Activated T-helper 2 cell treated with anti-CD3 and anti-CD28 coated beads, Interferon-gamma antibody, Interleukin-2, Interleukin-4, amounts not matched to agents 10 μg/mL and 5 μg/mL and 100 μg/mL, durations not matched to agents 14 hours and 24 hours and 36 hours (primary cell): ENCODE data around the gene SF3B2. TPM values are rescaled to one million over a fixed set of nuclear protein-coding genes. Genes with fewer than 3 reads are reported as not detected.

ENCODE experiments used
- DNase-seq: peaks from one replicate; pipeline ENCODE4 v3.0.0; 2021; ENCODE audit warnings: low spot score
- H3K27ac Mint-ChIP-seq: one replicate; pipeline ENCODE4 v1.8.0; 2021; ENCODE audit warnings: mixed read lengths
- H3K27me3 Mint-ChIP-seq: one replicate; pipeline ENCODE4 v1.8.0; 2021; ENCODE audit warnings: low read depth, mixed read lengths
- H3K36me3 Mint-ChIP-seq: one replicate; pipeline ENCODE4 v1.8.0; 2021; ENCODE audit warnings: low read depth, mixed read lengths
- H3K4me1 Mint-ChIP-seq: one replicate; pipeline ENCODE4 v1.8.0; 2021; ENCODE audit warnings: low read depth, mixed read lengths
- H3K4me3 Mint-ChIP-seq: one replicate; pipeline ENCODE4 v1.8.0; 2021; ENCODE audit warnings: low read depth, mild to moderate bottlenecking, moderate library complexity, mixed read lengths
- H3K9me3 Mint-ChIP-seq: one replicate; pipeline ENCODE4 v1.8.0; 2021; ENCODE audit warnings: mixed read lengths
- intact Hi-C: fragments of 100-400 bp; cut with micrococcal nuclease; formaldehyde crosslinking; loops from one replicate; pipeline ENCODE4 v1.15.1; 2023
- total RNA-seq: library from RNA; stranded (reverse); gene quantifications from 2 replicates; pipeline ENCODE4 v1.2.3, GENCODE V29; 2022

Gene SF3B2
- total RNA-seq, 1 donor from 2014 or later, result 268 TPM

GRCh38 chr11:66063900-66064299, 11.7 kb downstream of the SF3B2 start:
- no peaks in the 10 kb centered on the region for H3K27me3 Mint-ChIP-seq
- DNase-seq, result no peak
- peaks cover 89% of the 10 kb centered on the region for H3K36me3 Mint-ChIP-seq
- no peak overlapping the region for H3K4me3 Mint-ChIP-seq
- H3K9me3 Mint-ChIP-seq, result no peaks in the 10 kb centered on the region
- H3K4me1 Mint-ChIP-seq, result peaks cover 57% of the 10 kb centered on the region
- intact Hi-C loops, result no loop called here
- H3K27ac Mint-ChIP-seq, result peak overlapping the region; percentile 58

DNA sequence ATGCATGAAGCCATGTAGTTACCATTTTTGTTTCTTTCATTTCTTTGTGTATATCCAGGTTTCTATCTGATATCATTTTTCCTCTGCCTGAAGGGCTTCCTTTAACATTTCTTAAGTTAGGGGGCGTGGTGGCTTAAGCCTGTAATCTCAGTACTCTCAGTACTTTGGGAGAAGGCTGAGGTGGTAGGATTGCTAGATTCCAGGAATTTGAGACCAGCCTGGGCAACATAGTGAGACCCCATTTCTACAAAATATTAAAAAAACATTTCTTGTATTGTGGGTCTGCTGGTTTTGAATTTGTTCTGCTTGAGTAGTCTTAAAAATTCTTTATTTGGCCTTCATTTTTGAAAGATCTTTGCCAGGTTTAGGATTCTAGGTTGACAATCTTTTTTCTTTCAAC, 12.4 kb downstream of the SF3B2 start:
- H3K4me1 Mint-ChIP-seq, result peaks cover 61% of the 10 kb centered on the region
- intact Hi-C loops, result no loop called here
- no peak overlapping the region for H3K27ac Mint-ChIP-seq
- H3K27me3 Mint-ChIP-seq, result no peaks in the 10 kb centered on the region
- peaks cover 89% of the 10 kb centered on the region for H3K36me3 Mint-ChIP-seq
- no peaks in the 10 kb centered on the region for H3K9me3 Mint-ChIP-seq
- DNase-seq, result no peak
- H3K4me3 Mint-ChIP-seq, result no peak overlapping the region

GRCh38 chr11:66066751-66067150, 14.6 kb downstream of the SF3B2 start:
- intact Hi-C loops, result no loop called here
- H3K4me1 Mint-ChIP-seq, result peaks cover 56% of the 10 kb centered on the region

GRCh38 chr11:66067640-66068039, 15.5 kb downstream of the SF3B2 start:
- intact Hi-C loops, result no loop called here
- Mint-ChIP-seq H3K4me1 (peaks cover 63% of the 10 kb centered on the region), H3K27ac (peak overlapping the region; percentile 30), H3K4me3 (no peak overlapping the region), H3K36me3 (peaks cover 81% of the 10 kb centered on the region), H3K27me3 (no peaks in the 10 kb centered on the region), H3K9me3 (no peaks in the 10 kb centered on the region)
- no peak for DNase-seq

More at GRCh38 chr11:66066751-66067150, 14.6 kb downstream of the SF3B2 start:
- Mint-ChIP-seq H3K36me3 (peaks cover 77% of the 10 kb centered on the region), H3K4me3 (no peak overlapping the region), H3K9me3 (no peaks in the 10 kb centered on the region), H3K27ac (peak overlapping the region; percentile 24), H3K27me3 (no peaks in the 10 kb centered on the region)
- no peak for DNase-seq

DNA sequence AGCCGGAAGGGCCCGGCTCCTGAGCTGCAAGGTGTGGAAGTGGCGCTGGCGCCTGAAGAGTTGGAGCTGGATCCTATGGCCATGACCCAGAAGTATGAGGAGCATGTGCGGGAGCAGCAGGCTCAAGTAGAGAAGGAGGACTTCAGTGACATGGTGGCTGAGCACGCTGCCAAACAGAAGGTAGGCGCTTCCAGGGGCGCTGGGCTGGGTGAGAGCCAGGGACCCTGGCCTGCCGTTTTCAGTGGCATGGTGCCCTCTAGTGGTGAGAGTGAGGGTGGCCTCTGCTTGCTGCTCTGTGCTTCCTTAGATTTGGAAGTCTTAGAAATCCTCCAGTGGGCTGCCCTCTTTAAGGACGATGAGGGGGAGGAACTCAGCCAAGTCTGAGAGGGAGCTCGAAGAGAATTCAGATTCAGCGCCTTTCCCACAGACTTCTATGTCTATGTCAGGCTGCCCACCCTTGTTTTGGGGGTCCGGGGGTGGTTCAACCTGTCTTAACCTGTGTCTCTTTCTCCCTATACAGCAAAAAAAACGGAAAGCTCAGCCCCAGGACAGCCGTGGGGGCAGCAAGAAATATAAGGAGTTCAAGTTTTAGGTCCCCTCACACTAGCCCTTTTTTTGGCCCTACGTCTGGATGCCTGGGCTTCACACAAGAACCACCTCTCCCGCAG, 16.1 kb downstream of the SF3B2 start:
- peaks cover 81% of the 10 kb centered on the region for H3K36me3 Mint-ChIP-seq
- H3K27ac Mint-ChIP-seq, result peak overlapping the region; percentile 91
- intact Hi-C loops, result no loop called here
- H3K4me3 Mint-ChIP-seq, result peak overlapping the region; percentile 55
- peak; percentile 64 for DNase-seq
- H3K4me1 Mint-ChIP-seq, result peaks cover 63% of the 10 kb centered on the region
- no peaks in the 10 kb centered on the region for H3K9me3 Mint-ChIP-seq
- no peaks in the 10 kb centered on the region for H3K27me3 Mint-ChIP-seq

GRCh38 chr11:66068923-66069714, 17.0 kb downstream of the SF3B2 start:
- H3K36me3 Mint-ChIP-seq, result peaks cover 78% of the 10 kb centered on the region
- H3K27me3 Mint-ChIP-seq, result no peaks in the 10 kb centered on the region
- no peak for DNase-seq
- no peaks in the 10 kb centered on the region for H3K9me3 Mint-ChIP-seq
- intact Hi-C loops, result loop anchor here (1.0 kb wide), 2 partner anchors 17 to 57 kb away; partner anchors contain the start of gene SF3B2
- peak overlapping the region; percentile 91 for H3K27ac Mint-ChIP-seq
- H3K4me3 Mint-ChIP-seq, result peak overlapping the region; percentile 79
- peaks cover 57% of the 10 kb centered on the region for H3K4me1 Mint-ChIP-seq

- Mint-ChIP-seq H3K27me3 (no peaks in the 10 kb centered on the region), H3K27ac (peak within 1 kb of the TSS; percentile 91), H3K4me1 (peaks cover 60% of the 10 kb centered on the region), H3K4me3 (peak within 1 kb of the TSS; percentile 84), H3K9me3 (no peaks in the 10 kb centered on the region), H3K36me3 (peaks cover 75% of the 10 kb centered on the region)
- peak; percentile 74 for DNase-seq
- intact Hi-C loops, result loop anchor here (1.0 to 5.0 kb wide), 3 partner anchors 18 to 56 kb away; partner anchors contain the start of gene SF3B2
Observed at GRCh38 chr11:66069715-66070603, 17.8 kb downstream of the SF3B2 start, which contains the start of gene PACS1. PACS1 (plus strand) TSS chr11:66070272; CDS start chr11:66070487, 215 bp downstream.

DNA sequence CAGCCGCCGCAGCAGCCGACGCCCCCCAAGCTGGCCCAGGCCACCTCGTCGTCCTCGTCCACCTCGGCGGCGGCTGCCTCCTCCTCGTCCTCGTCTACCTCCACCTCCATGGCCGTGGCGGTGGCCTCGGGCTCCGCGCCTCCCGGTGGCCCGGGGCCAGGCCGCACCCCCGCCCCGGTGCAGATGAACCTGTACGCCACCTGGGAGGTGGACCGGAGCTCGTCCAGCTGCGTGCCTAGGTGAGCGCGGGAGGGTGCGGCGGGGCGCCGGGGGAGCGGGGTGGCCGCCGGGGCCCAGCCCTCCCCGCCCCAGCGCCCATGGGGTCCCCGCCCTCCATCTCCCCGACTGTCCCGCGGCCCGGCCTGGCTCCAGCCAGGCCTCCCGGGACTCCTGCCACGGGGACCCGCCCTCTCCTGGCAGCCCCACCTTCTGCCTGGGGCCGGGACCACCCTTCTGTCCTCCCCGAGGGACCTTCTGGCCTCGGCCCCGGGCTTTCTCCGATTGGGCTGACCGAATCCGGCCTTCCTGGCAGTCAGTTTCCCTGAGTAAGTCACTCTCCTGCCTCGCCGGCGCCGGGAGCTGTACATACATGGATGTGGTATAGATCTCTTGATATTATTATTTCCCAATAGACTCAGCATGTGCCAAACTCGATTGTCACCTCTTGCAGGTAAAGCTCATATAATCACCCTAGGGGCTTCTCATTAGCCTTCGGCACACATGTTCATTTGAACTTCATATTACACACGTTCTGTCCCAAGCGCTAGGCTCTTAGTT, 18.6 kb downstream of the SF3B2 start:
- Mint-ChIP-seq H3K27me3 (no peaks in the 10 kb centered on the region), H3K27ac (peak overlapping the region; percentile 89), H3K9me3 (no peaks in the 10 kb centered on the region), H3K4me3 (peak overlapping the region; percentile 84), H3K36me3 (peaks cover 69% of the 10 kb centered on the region), H3K4me1 (peaks cover 57% of the 10 kb centered on the region)
- intact Hi-C loops, result loop anchor here (1.0 to 5.0 kb wide), 3 partner anchors 10 to 64 kb away; no protein-coding TSS in a partner anchor
- DNase-seq, result no peak

- Mint-ChIP-seq H3K27ac (peak overlapping the region; percentile 89), H3K27me3 (no peaks in the 10 kb centered on the region), H3K36me3 (peaks cover 70% of the 10 kb centered on the region), H3K4me1 (peaks cover 54% of the 10 kb centered on the region), H3K9me3 (no peaks in the 10 kb centered on the region), H3K4me3 (peak overlapping the region; percentile 84)
- DNase-seq, result no peak
- intact Hi-C loops, result loop anchor here (1.0 to 5.0 kb wide), 3 partner anchors 9 to 63 kb away; no protein-coding TSS in a partner anchor
Observed at GRCh38 chr11:66071381-66071801, 19.2 kb downstream of the SF3B2 start.

DNA sequence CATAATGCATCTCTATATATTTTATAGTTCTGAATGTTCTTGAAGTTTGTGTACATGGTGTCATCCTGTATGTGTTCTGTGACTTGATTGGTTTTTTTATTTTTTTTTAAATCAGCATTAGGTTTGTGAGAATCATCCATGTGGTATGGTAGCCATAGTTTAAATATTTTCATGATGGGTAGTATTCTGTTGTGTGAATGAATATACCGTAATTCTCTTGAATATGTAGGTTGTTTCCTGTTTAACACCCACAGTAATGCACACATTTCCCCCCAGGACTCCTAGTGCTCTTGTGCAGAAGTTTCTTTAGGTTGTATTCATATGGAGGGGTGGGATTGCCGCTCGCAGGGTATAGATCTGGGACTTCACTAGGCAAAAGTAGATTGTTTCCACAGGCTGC, 19.9 kb downstream of the SF3B2 start:
- DNase-seq, result no peak
- H3K36me3 Mint-ChIP-seq, result peaks cover 68% of the 10 kb centered on the region
- no peaks in the 10 kb centered on the region for H3K9me3 Mint-ChIP-seq
- peaks cover 49% of the 10 kb centered on the region for H3K4me1 Mint-ChIP-seq
- intact Hi-C loops, result loop anchor here (5.0 kb wide), 1 partner anchor 35 kb away; no protein-coding TSS in a partner anchor
- no peaks in the 10 kb centered on the region for H3K27me3 Mint-ChIP-seq
- peak overlapping the region; percentile 84 for H3K4me3 Mint-ChIP-seq
- H3K27ac Mint-ChIP-seq, result peak overlapping the region; percentile 89

GRCh38 chr11:66072518-66072917, 20.4 kb downstream of the SF3B2 start:
- Mint-ChIP-seq H3K4me3 (peak overlapping the region; percentile 84), H3K27me3 (no peaks in the 10 kb centered on the region), H3K4me1 (peaks cover 48% of the 10 kb centered on the region), H3K36me3 (peaks cover 67% of the 10 kb centered on the region), H3K27ac (peak overlapping the region; percentile 89), H3K9me3 (no peaks in the 10 kb centered on the region)
- intact Hi-C loops, result loop anchor here (5.0 kb wide), 1 partner anchor 35 kb away; no protein-coding TSS in a partner anchor
- DNase-seq, result no peak
